ENCODE data around the gene DNAH10.

DNAH10 gene

DNA sequence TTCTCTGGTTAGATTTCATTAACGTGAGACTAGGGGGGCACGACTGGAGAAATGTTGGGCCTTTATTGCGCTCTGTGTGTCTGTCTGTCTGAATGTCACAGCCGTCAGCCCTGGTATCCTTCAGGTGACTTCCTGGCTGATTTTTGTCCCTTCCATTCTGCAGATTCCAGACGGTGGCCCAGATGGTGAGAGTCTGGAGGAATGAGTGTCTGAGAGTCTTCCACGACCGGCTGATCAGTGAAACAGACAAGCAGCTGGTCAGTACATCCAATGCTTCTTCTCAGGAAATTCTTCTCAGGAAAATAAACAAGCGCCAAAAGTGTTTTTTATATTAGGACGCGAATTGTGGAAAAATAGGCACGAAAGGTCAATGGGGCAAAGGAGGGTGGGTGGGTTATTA is 117.0 kb downstream of the DNAH10 start:
- ChIA-PET POLR2A (no interaction called here), CTCF (no interaction called here)
- TF ChIP-seq, protein P1, sequence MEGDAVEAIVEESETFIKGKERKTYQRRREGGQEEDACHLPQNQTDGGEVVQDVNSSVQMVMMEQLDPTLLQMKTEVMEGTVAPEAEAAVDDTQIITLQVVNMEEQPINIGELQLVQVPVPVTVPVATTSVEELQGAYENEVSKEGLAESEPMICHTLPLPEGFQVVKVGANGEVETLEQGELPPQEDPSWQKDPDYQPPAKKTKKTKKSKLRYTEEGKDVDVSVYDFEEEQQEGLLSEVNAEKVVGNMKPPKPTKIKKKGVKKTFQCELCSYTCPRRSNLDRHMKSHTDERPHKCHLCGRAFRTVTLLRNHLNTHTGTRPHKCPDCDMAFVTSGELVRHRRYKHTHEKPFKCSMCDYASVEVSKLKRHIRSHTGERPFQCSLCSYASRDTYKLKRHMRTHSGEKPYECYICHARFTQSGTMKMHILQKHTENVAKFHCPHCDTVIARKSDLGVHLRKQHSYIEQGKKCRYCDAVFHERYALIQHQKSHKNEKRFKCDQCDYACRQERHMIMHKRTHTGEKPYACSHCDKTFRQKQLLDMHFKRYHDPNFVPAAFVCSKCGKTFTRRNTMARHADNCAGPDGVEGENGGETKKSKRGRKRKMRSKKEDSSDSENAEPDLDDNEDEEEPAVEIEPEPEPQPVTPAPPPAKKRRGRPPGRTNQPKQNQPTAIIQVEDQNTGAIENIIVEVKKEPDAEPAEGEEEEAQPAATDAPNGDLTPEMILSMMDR (IDR thresholded peaks at IDR 0.05; ENCODE audit: insufficient read depth, low read length, missing control alignments): no peak
- DNase-seq (ENCODE audit: low read depth, low spot score): no peak
- H3K4me3 ChIP-seq (ENCODE audit: low read depth, low read length): no peak overlapping the region

DNA sequence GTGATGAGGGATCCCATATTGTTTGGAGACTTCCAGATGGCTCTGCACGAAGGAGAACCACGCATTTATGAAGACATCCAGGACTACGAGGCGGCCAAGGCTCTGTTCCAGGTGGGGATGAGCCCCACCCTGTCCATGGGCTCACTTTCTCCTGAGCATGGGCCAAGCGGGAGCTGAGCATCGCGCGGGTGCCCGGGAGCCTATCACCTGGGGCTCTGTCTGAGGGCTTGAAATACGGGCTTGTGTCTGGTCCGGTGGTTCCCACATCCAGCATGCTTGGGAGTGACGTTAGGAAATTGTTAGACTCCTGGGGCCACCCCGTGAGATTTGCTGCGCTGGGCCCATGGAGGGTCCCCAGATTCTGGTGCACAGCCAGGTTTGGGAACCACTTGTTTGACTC is 117.6 kb downstream of the DNAH10 start:
- TF ChIP-seq, protein P1 (IDR thresholded peaks at IDR 0.05; ENCODE audit: insufficient read depth, low read length, missing control alignments): no peak
- POLR2A ChIA-PET: no interaction called here
- no peak for DNase-seq (ENCODE audit: low read depth, low spot score)
- CTCF ChIA-PET: no interaction called here
- H3K4me3 ChIP-seq (ENCODE audit: low read depth, low read length): no peak overlapping the region

DNA sequence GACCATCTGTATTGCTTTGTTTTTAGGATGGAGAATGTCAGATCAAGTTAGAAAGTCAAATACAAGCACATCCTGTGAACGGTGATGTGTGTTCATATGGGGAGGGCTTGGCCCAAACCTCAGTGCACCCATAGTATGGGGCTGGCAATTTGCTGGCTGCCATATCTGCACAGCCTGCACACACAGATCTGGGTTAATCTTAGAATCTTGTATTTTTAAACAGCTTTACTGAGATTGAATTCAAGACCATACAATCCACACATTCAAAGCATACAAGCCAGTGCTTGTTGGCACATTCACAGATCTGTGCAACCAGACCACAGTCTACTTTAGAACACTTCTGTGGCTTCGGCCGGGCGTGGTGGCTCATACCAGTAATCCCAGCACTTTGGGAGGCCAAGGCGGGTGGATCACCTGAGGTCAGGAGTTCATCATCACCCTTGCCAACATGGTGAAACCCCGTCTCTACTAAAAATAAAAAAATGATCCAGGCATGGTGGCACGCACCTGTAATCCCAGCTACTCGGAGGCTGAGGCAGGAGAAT is 120.1 kb downstream of the DNAH10 start:
- CTCF ChIA-PET: no interaction called here
- no peak overlapping the region for H3K4me3 ChIP-seq (ENCODE audit: low read depth, low read length)
- TF ChIP-seq, protein P1 (IDR thresholded peaks at IDR 0.05; ENCODE audit: insufficient read depth, low read length, missing control alignments): no peak
- no peak for DNase-seq (ENCODE audit: low read depth, low spot score)
- POLR2A ChIA-PET: no interaction called here

DNA sequence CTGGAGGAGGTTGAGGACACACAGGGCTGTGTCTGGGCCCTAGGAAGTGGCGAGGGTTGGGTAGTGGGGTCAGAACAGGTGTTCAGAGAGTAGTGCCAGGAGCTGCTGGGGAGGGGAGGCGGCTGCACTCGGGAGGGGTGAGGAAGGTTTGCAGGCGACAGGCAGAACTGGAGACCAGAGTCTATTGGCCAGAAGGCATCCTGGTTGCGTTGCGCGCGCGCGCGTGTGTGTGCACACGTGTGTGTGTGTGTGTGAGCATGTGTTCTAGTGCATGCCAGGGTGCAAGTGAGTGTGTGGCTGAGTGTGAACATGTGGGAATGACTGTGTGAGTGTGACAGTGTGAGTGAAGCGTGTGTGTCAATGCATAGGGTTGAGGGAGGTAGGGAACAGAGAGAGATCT is 124.2 kb downstream of the DNAH10 start:
- DNase-seq (ENCODE audit: low read depth, low spot score): no peak
- ChIA-PET POLR2A (no interaction called here), CTCF (interaction anchor here (1.3 kb wide), 1 partner anchor 19 kb away, joined by 8 read pairs; no protein-coding TSS in a partner anchor)
- TF ChIP-seq, protein P1 (IDR thresholded peaks at IDR 0.05; ENCODE audit: insufficient read depth, low read length, missing control alignments): no peak
- no peak overlapping the region for H3K4me3 ChIP-seq (ENCODE audit: low read depth, low read length)

DNA sequence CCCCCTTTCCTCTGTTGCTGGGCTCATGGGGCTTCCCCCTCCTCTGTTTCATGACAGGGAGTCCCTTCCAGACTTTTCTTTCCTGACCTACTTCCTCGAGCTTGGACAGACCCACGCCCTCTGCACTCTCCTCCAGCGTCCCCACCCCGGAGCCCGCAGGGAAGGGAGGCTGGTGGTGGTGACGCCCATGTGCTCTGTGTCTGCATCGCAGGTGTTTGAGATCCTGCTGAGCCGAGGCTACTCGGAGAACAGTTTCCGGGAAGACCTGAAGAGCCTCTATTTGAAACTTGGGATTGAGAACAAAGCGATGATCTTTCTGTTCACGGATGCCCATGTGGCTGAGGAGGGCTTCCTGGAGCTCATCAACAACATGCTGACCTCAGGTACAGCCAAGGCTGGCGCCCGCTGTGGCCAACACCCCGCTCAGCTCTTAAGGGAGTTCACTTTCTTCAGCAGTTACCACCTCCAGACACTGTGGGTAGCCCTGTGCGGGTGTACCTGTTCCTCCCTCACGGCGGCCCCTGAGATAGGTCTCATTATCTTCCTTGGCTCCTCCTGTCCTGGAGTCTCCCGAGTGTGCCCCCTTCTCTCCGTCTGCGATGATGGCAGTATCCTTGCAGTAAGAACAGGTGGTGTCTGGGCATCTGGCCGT is 125.0 kb downstream of the DNAH10 start:
- ChIA-PET POLR2A (no interaction called here), CTCF (interaction anchor here (0.7 to 1.3 kb wide), 2 partner anchors 18 to 24 kb away, joined by 3 to 8 read pairs; no protein-coding TSS in a partner anchor)
- H3K4me3 ChIP-seq (ENCODE audit: low read depth, low read length): no peak overlapping the region
- TF ChIP-seq, protein P1 (IDR thresholded peaks at IDR 0.05; ENCODE audit: insufficient read depth, low read length, missing control alignments): no peak
- DNase-seq (ENCODE audit: low read depth, low spot score): no peak

DNA sequence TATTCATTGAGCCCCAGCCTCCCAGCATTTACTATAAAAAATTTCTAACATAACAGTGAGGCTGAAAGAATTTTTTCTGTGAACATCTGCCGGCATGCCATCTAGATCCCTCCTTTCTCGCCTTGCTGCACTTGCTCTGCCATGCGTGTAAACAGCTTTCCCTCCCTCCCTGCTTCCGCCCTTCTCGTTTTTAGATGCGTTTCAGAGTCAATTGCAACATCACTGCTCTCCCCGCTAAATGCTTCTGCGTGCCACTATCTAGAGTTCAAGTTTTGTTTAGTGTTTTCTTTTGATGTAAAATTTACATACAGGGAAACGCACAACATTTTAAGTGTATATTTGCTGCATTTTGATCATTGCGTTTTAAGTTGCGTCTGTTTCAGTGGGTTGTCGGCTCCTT is 126.9 kb downstream of the DNAH10 start:
- H3K4me3 ChIP-seq (ENCODE audit: low read depth, low read length): no peak overlapping the region
- CTCF ChIA-PET: no interaction called here
- DNase-seq (ENCODE audit: low read depth, low spot score): no peak
- POLR2A ChIA-PET: no interaction called here
- TF ChIP-seq, protein P1 (IDR thresholded peaks at IDR 0.05; ENCODE audit: insufficient read depth, low read length, missing control alignments): no peak
